DND-41 (cell line): Measurements from ENCODE around the gene SLC26A6.

Experiments
- EZH2 ChIP-seq: IDR thresholded peaks from 3 replicates; pipeline ENCODE4 v1.6.1; 2012; ENCODE audit warnings: borderline replicate concordance, low read depth, mild to moderate bottlenecking, moderate library complexity, low read length, inconsistent platforms; ENCODE audit not compliant: severe bottlenecking
- TF ChIP-seq, protein P1 (sequence below): IDR thresholded peaks from 2 replicates; pipeline ENCODE4 v1.5.1; 2012; ENCODE audit warnings: borderline replicate concordance, low read length, moderate library complexity, mild to moderate bottlenecking; ENCODE audit not compliant: poor library complexity, severe bottlenecking; ENCODE audit errors: extremely low read depth

- TF ChIP-seq, protein P1, sequence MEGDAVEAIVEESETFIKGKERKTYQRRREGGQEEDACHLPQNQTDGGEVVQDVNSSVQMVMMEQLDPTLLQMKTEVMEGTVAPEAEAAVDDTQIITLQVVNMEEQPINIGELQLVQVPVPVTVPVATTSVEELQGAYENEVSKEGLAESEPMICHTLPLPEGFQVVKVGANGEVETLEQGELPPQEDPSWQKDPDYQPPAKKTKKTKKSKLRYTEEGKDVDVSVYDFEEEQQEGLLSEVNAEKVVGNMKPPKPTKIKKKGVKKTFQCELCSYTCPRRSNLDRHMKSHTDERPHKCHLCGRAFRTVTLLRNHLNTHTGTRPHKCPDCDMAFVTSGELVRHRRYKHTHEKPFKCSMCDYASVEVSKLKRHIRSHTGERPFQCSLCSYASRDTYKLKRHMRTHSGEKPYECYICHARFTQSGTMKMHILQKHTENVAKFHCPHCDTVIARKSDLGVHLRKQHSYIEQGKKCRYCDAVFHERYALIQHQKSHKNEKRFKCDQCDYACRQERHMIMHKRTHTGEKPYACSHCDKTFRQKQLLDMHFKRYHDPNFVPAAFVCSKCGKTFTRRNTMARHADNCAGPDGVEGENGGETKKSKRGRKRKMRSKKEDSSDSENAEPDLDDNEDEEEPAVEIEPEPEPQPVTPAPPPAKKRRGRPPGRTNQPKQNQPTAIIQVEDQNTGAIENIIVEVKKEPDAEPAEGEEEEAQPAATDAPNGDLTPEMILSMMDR: no peak
- no peak for TF ChIP-seq EZH2
Observed at GRCh38 chr3:48634661-48635221, 520 bp downstream of the SLC26A6 start.
